Measurements from ENCODE around the gene ACP4. TPM values are rescaled to one million over a fixed set of nuclear protein-coding genes. Genes with fewer than 3 reads are reported as not detected.

ACP4 gene
- total and polyA plus RNA-seq, 4 donors = not detected

DNA sequence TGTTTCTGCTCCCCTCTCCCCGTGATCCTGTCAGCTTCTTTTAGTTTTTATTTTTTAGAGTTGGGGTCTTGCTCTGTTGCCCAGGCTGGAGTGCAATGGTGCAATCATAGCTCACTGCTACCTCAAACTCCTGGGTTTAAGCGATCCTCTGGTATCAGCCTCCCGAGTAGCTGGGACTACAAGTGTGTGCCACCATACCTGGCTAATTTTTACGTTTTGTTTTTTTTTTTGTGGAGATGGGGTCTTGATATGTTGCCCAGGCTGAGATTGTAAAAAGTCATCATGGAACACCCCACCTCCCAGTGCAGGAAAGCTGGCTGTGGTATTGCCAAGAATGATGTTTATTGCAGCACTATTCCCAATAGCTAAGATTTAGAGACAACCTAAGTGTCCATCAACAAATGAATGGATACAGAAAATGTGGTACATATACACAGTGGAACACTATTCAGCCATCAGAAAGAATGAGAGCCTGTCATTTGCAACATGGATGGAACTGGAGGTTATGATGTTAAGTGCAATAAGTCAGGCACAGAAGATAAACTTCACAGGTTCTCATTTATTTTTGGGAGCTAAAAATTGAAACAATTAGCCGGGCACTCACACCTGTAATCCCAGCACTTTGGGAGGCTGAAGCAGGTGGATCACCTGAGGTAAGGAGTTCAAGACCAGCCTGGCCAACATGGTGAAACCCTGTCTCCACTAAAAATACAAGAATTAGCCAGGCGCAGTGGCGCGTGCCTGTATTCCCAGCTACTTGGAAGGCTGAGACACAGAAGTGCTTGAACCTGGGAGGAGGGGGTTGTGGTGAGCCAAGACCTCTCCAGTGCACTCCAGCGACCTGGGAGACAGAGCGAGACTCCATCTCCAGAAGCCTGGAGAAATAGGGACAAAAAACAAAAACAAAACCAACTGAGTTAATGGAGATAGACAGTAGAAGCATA, 49.8 kb downstream of the ACP4 start:
- H3K4me3 ChIP-seq = no peak overlapping the region
- no peak overlapping the region for H3K27ac ChIP-seq (ENCODE audit: low read depth in 1 of 2, low read length in 1 of 2)
- DNase-seq = no peak
- H3K27me3 ChIP-seq (ENCODE audit: control insufficient read depth in 3 of 3, insufficient read depth in 3 of 3, low read length in 2 of 3) = peaks cover 0 to 5% (median 4%) of the 10 kb centered on the region in 3 donors
- TF ChIP-seq, protein P1, sequence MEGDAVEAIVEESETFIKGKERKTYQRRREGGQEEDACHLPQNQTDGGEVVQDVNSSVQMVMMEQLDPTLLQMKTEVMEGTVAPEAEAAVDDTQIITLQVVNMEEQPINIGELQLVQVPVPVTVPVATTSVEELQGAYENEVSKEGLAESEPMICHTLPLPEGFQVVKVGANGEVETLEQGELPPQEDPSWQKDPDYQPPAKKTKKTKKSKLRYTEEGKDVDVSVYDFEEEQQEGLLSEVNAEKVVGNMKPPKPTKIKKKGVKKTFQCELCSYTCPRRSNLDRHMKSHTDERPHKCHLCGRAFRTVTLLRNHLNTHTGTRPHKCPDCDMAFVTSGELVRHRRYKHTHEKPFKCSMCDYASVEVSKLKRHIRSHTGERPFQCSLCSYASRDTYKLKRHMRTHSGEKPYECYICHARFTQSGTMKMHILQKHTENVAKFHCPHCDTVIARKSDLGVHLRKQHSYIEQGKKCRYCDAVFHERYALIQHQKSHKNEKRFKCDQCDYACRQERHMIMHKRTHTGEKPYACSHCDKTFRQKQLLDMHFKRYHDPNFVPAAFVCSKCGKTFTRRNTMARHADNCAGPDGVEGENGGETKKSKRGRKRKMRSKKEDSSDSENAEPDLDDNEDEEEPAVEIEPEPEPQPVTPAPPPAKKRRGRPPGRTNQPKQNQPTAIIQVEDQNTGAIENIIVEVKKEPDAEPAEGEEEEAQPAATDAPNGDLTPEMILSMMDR (IDR thresholded peaks at IDR 0.05; ENCODE audit: control extremely low read depth, extremely low read depth) = no peak
- no peak overlapping the region for H3K9ac ChIP-seq (ENCODE audit: insufficient read depth in 1 of 2, low read length in 2 of 2)
- H3K9me3 ChIP-seq (ENCODE audit: control insufficient read depth in 4 of 4, insufficient read depth in 3 of 4, low read length in 3 of 4) = peaks cover 0 to 15% (median 4%) of the 10 kb centered on the region in 4 donors
- H3K36me3 ChIP-seq (ENCODE audit: control insufficient read depth in 4 of 4, insufficient read depth in 4 of 4, low read length in 4 of 4) = no peaks in the 10 kb centered on the region
- no peak for ATAC-seq (ENCODE audit: insufficient read depth, low FRiP score)
- 67 to 79% methylated on average over 10 of the region's 10 CpGs for WGBS, 2 donors
- H3K4me1 ChIP-seq (ENCODE audit: control insufficient read depth in 5 of 5, insufficient read depth in 5 of 5, low read length in 5 of 5) = peaks cover 0 to 7% (median 3%) of the 10 kb centered on the region in 5 donors

DNA sequence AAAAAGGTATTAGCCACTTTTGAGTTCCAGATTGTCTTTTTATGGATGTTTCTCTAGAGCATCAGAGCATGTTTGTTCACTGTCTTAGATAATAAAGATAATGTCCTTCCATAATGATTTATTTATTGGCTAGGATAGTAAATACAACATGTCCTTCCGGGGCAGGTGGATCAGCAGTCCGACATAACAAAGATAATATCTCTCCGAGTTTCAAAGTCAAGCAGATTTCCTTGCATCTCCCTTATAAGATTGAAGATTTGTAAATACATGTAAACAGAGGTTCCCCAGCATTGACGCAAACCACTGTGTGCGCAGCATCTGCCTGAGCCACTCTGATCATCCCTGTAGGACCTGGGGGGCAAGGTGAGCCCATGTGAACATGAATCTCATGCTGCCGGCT, 51.9 kb downstream of the ACP4 start:
- 78 to 88% methylated on average over 6 of the region's 6 CpGs for WGBS, 2 donors
- no peaks in the 10 kb centered on the region for H3K4me1 ChIP-seq (ENCODE audit: control insufficient read depth in 5 of 5, insufficient read depth in 5 of 5, low read length in 5 of 5)
- no peak overlapping the region for H3K9ac ChIP-seq (ENCODE audit: insufficient read depth in 1 of 2, low read length in 2 of 2)
- no peaks in the 10 kb centered on the region for H3K36me3 ChIP-seq (ENCODE audit: control insufficient read depth in 4 of 4, insufficient read depth in 4 of 4, low read length in 4 of 4)
- no peaks in the 10 kb centered on the region for H3K27me3 ChIP-seq (ENCODE audit: control insufficient read depth in 3 of 3, insufficient read depth in 3 of 3, low read length in 2 of 3)
- no peak for ATAC-seq (ENCODE audit: insufficient read depth, low FRiP score)
- TF ChIP-seq, protein P1 (IDR thresholded peaks at IDR 0.05; ENCODE audit: control extremely low read depth, extremely low read depth) = no peak
- no peak overlapping the region for H3K27ac ChIP-seq (ENCODE audit: low read depth in 1 of 2, low read length in 1 of 2)
- H3K4me3 ChIP-seq = no peak overlapping the region
- H3K9me3 ChIP-seq (ENCODE audit: control insufficient read depth in 4 of 4, insufficient read depth in 3 of 4, low read length in 3 of 4) = peaks cover 0 to 15% (median 4%) of the 10 kb centered on the region in 4 donors
- DNase-seq = no peak

DNA sequence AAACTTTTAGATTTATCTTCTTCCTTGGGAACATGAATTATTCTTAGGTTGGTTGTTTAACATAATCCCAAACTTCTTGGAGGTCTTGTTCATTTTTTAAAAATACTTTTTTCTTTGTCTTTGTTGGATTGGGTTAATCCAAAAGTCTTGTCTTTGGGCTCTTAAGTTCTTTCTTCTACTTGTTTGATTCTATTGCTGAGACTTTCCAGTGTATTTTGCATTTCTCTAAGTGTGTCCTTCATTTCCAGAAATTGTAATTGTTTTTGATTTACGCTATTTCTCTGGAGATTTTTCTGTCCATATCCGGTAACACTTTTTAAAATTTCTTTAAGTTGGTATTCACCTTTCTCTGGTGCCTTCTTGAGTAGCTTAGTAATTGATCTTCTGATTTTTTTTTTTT, 53.0 kb downstream of the ACP4 start:
- ATAC-seq (ENCODE audit: insufficient read depth, low FRiP score) = no peak
- Histone ChIP-seq H3K9me3 (ENCODE audit: control insufficient read depth in 4 of 4, insufficient read depth in 3 of 4, low read length in 3 of 4) (peaks cover 0 to 15% (median 4%) of the 10 kb centered on the region in 4 donors), H3K27me3 (ENCODE audit: control insufficient read depth in 3 of 3, insufficient read depth in 3 of 3, low read length in 2 of 3) (no peaks in the 10 kb centered on the region), H3K4me3 (no peak overlapping the region), H3K27ac (ENCODE audit: low read depth in 1 of 2, low read length in 1 of 2) (no peak overlapping the region), H3K9ac (ENCODE audit: insufficient read depth in 1 of 2, low read length in 2 of 2) (no peak overlapping the region), H3K36me3 (ENCODE audit: control insufficient read depth in 4 of 4, insufficient read depth in 4 of 4, low read length in 4 of 4) (no peaks in the 10 kb centered on the region), H3K4me1 (ENCODE audit: control insufficient read depth in 5 of 5, insufficient read depth in 5 of 5, low read length in 5 of 5) (no peaks in the 10 kb centered on the region)
- WGBS, 2 donors = 93 to 95% methylated on average over 2 of the region's 2 CpGs
- TF ChIP-seq, protein P1 (IDR thresholded peaks at IDR 0.05; ENCODE audit: control extremely low read depth, extremely low read depth) = no peak
- DNase-seq = no peak

Data from lung (tissue), 12 donors.